GM10248 (cell line): ENCODE results near the gene DHRS7C.

ENCODE experiments used
- CTCF ChIA-PET: fragments of 300-600 bp; sonication (Branson Sonifier 250); formaldehyde crosslinking; extraction: SDS; loops from one replicate; lab custom pipeline; 2021; ENCODE audit warnings: antibody characterized with exemption; lab: Yijun Ruan, JAX
- POLR2A ChIA-PET: fragments of 350-650 bp; sonication (Branson Sonifier 250); formaldehyde crosslinking; extraction: SDS; loops from one replicate; lab custom pipeline; 2020; ENCODE audit warnings: antibody characterized with exemption; lab: Yijun Ruan, JAX
- DNase-seq: peaks from one replicate; pipeline ENCODE4 v3.0.0; 2012; ENCODE audit errors: extremely low spot score
- CTCF ChIP-seq: IDR thresholded peaks from 2 replicates; pipeline ENCODE4 v1.5.1; 2012; ENCODE audit warnings: mild to moderate bottlenecking, low read depth; ENCODE audit errors: extremely low read depth, missing control alignments, control extremely low read depth

DHRS7C gene

DNA sequence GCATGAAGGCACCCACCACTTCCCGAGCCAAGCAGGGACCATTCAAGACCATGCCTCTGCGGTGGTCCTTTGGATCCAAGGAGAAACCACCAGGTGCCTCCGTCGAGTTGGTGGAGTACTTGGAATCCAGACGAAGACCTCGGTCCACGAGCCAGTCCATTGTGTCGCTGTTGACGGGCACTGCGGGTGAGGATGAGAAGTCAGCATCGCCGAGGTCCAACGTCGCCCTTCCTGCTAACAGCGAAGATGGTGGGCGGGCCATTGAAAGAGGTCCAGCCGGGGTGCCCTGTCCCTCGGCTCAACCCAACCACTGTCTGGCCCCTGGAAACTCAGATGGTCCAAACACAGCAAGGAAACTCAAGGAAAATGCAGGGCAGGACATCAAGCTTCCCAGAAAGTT, 63.4 kb downstream of the DHRS7C start:
- no peak for DNase-seq
- POLR2A ChIA-PET = no interaction called here
- CTCF ChIA-PET = interaction anchor here (0.9 to 2.8 kb wide), 10 partner anchors 9 to 161 kb away, joined by 3 to 17 read pairs (median 4); partner anchors contain the start of genes CFAP52 and STX8
- TF ChIP-seq CTCF = no peak

DNA sequence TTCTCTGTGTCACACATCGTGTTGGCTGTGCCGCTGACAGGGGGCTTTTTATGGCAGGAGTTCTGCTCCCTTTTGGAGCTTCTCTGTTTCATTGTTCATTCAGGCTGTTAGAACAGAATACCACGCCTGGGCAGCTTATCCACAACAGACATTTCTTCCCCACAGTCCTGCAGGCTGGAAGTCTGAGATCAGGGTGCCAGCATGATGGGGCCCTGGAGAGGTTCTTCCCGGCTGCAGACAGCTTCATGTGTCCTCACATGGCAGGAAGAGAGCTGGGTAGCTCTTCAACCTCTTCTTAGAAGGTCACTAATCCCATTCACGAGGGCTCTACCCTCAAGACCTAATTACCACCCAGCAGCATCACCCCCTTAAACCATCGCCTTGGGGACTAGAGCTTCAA, 65.1 kb downstream of the DHRS7C start:
- ChIA-PET POLR2A (no interaction called here), CTCF (interaction anchor here (1.0 to 1.3 kb wide), 3 partner anchors 18 to 44 kb away, joined by 3 to 4 read pairs (median 3); no protein-coding TSS in a partner anchor)
- no peak for TF ChIP-seq CTCF
- DNase-seq = no peak

DNA sequence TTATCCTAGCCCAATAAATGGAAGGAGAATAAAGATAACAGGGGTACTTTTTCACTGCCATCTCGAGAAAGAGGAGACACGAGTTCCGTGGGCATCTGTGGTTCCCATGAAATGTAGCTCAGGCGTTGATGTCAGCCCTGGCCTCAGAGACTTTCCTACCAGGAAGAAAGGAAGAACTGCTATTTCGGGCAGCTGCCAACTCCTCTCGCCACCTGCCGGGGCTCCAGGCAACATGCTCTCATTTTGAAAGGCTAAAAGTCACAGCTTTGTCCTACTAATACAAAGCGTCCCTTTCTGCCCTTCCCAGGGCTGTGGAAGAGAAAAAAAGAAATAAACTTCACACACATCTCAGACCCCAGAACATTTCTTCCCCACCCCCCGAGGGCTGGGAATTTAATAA, 65.8 kb downstream of the DHRS7C start:
- DNase-seq = no peak
- ChIA-PET POLR2A (no interaction called here), CTCF (interaction anchor here (1.1 to 1.3 kb wide), 2 partner anchors 19 to 40 kb away, joined by 3 read pairs; no protein-coding TSS in a partner anchor)
- no peak for TF ChIP-seq CTCF
